Activated naive CD4-positive, alpha-beta T cell treated with Interleukin-2 at 50 U/mL for 16 hours (primary cell): Measurements from ENCODE around the gene PIF1.
A peak's percentile ranks its signal among the peaks of the same experiment; 100 is the strongest.
"Not testable (repeated sequence)": the region's sequence is repeated elsewhere in the genome, so short reads cannot be mapped to it uniquely, and the experiment has no call there.

Experiments
- DNase-seq: peaks from one replicate; pipeline ENCODE4 v3.0.0-alpha.2; 2020

Gene PIF1

GRCh38 chr15:64847448-64847847 is 22.0 kb upstream of the PIF1 start:
- no peak for DNase-seq

GRCh38 chr15:64847016-64847415 is 21.6 kb upstream of the PIF1 start:
- DNase-seq: no peak

- DNase-seq: no peak
Measured at GRCh38 chr15:64845831-64846595, 20.6 kb upstream of the PIF1 start.

- DNase-seq: no peak
Measured at GRCh38 chr15:64845183-64845611, 19.8 kb upstream of the PIF1 start.

- no peak for DNase-seq
Measured at GRCh38 chr15:64844576-64845145, 19.2 kb upstream of the PIF1 start.

GRCh38 chr15:64843991-64844390 is 18.5 kb upstream of the PIF1 start:
- no peak for DNase-seq

- DNase-seq: no peak
Measured at GRCh38 chr15:64842986-64843561, 17.6 kb upstream of the PIF1 start.

- DNase-seq: no peak
Measured at GRCh38 chr15:64842096-64842939, 16.9 kb upstream of the PIF1 start.

GRCh38 chr15:64841344-64842095 is 16.1 kb upstream of the PIF1 start, which contains the start of gene PLEKHO2:
PLEKHO2 (plus strand) TSS chr15:64841915; CDS start chr15:64842017, 102 bp downstream.
- peak; percentile 86 for DNase-seq

GRCh38 chr15:64841060-64841343 is 15.6 kb upstream of the PIF1 start:
- DNase-seq: no peak

- no peak for DNase-seq
Measured at GRCh38 chr15:64837502-64837901, 12.1 kb upstream of the PIF1 start.

GRCh38 chr15:64836023-64836536 is 10.6 kb upstream of the PIF1 start:
- DNase-seq: no peak

- no peak for DNase-seq
Measured at GRCh38 chr15:64833690-64834089, 8.2 kb upstream of the PIF1 start.

GRCh38 chr15:64828985-64829384 is 3.5 kb upstream of the PIF1 start:
- DNase-seq: no peak

- no peak for DNase-seq
Measured at GRCh38 chr15:64824929-64825430, 467 bp downstream of the PIF1 start.

GRCh38 chr15:64816452-64816851 is 9.0 kb downstream of the PIF1 start:
- DNase-seq: no peak

- DNase-seq: not testable (repeated sequence)
Measured at GRCh38 chr15:64814965-64815364, 10.5 kb downstream of the PIF1 start.

GRCh38 chr15:64814283-64814682 is 11.2 kb downstream of the PIF1 start:
- DNase-seq: not testable (repeated sequence)

GRCh38 chr15:64813075-64813474 is 12.4 kb downstream of the PIF1 start:
- no peak for DNase-seq

GRCh38 chr15:64810497-64811326 is 14.7 kb downstream of the PIF1 start:
- no peak for DNase-seq
